Thyroid gland (tissue), 4 donors: Measurements from ENCODE around the gene NXT1. TPM values are rescaled to one million over a fixed set of nuclear protein-coding genes. Genes with fewer than 3 reads are reported as not detected.
A peak's percentile ranks its signal among the peaks of the same experiment; 100 is the strongest.

Source experiments
- DNase-seq, 2 donors: peaks; one replicate each; pipeline ENCODE4 v3.0.0-alpha.2; 2019
- H3K27ac ChIP-seq, 3 donors: fragments of 200-600 bp; sonication (generic); 1 replicate in 2 of 3; 2 replicates in 1 of 3; pipeline ENCODE4 v1.5.1; 2016 to 2019; ENCODE audit warnings: mild to moderate bottlenecking in 1 of 3, moderate library complexity in 1 of 3
- H3K27me3 ChIP-seq: fragments of 200-600 bp; sonication (generic); one replicate; pipeline ENCODE4 v1.5.1; 2019
- H3K36me3 ChIP-seq, 2 donors: fragments of 200-600 bp; sonication (generic); one replicate each; pipeline ENCODE4 v1.5.1; 2016 to 2019
- H3K4me1 ChIP-seq, 2 donors: fragments of 200-600 bp; sonication (generic); one replicate each; pipeline ENCODE4 v1.5.1; 2017 to 2019
- H3K4me3 ChIP-seq, 3 donors: fragments of 200-600 bp; sonication (generic); replicated peaks in 1 of 3; 1 replicate in 2 of 3; 2 replicates in 1 of 3; pipeline ENCODE4 v1.5.1; 2016; ENCODE audit warnings: mild to moderate bottlenecking in 1 of 3
- H3K9me3 ChIP-seq: fragments of 200-600 bp; sonication (generic); one replicate; pipeline ENCODE4 v1.5.1; 2017
- CTCF ChIP-seq, 6 experiments: fragments of 200-600 bp in 3 of 6; fragments of 450-650 bp in 3 of 6; sonication (generic) in 3 of 6; IDR thresholded peaks; one replicate each; pipeline ENCODE4 v1.5.1; 2016 to 2019; ENCODE audit warnings: antibody characterized with exemption in 6 of 6, mild to moderate bottlenecking in 2 of 6, inconsistent platforms in 1 of 6, moderate library complexity in 1 of 6
- POLR2A ChIP-seq, 2 donors: fragments of 450-650 bp; IDR thresholded peaks; one replicate each; pipeline ENCODE4 v1.6.1; 2017; ENCODE audit warnings: antibody characterized with exemption in 2 of 2, mild to moderate bottlenecking in 2 of 2, moderate library complexity in 1 of 2
- WGBS, 2 donors: methylation state at CpG; one replicate each; pipeline ENCODE4 v1.1.5; 2017; 5-methylcytosine and 5-hydroxymethylcytosine counted together
- intact Hi-C: fragments of 100-400 bp; cut with DNase I; formaldehyde crosslinking; loops from one replicate; pipeline ENCODE4 v1.15.1; 2023
- total RNA-seq, 4 donors: library from RNA; depleted of rRNA; stranded (reverse); fragments of >200 nt; gene quantifications; one replicate each; pipeline ENCODE4 v1.2.3, GENCODE V29; 2016

Gene NXT1
- total RNA-seq, 4 donors from 2014 or later, result 27.2 to 50.8 (median 37.2) TPM

GRCh38 chr20:23315099-23315498, 35.5 kb upstream of the NXT1 start:
- intact Hi-C loops, result no loop called here
- Histone ChIP-seq H3K27ac (peak overlapping the region in 1 of 3 donors; percentile 35), H3K36me3 (no peaks in the 10 kb centered on the region), H3K4me1 (no peaks in the 10 kb centered on the region), H3K4me3 (no peak overlapping the region), H3K27me3 (no peaks in the 10 kb centered on the region), H3K9me3 (no peaks in the 10 kb centered on the region)
- no peak for DNase-seq
- WGBS, 2 donors, result 63 to 69% methylated on average over 9 of the region's 9 CpGs
- TF ChIP-seq CTCF (IDR thresholded peaks at IDR 0.05) (no peak), POLR2A (IDR thresholded peaks at IDR 0.05) (no peak)

- Histone ChIP-seq H3K9me3 (no peaks in the 10 kb centered on the region), H3K36me3 (no peaks in the 10 kb centered on the region), H3K27me3 (no peaks in the 10 kb centered on the region), H3K27ac (no peak overlapping the region), H3K4me1 (no peaks in the 10 kb centered on the region), H3K4me3 (no peak overlapping the region)
- TF ChIP-seq CTCF (IDR thresholded peaks at IDR 0.05) (no peak), POLR2A (IDR thresholded peaks at IDR 0.05) (no peak)
- DNase-seq, result no peak
- intact Hi-C loops, result no loop called here
- WGBS, 2 donors, result 96 to 100% methylated on average over 3 of the region's 3 CpGs
These were observed 34.0 kb upstream of the NXT1 start for GRCh38 chr20:23316626-23317025.

GRCh38 chr20:23317081-23317480, 33.5 kb upstream of the NXT1 start:
- Histone ChIP-seq H3K9me3 (no peaks in the 10 kb centered on the region), H3K36me3 (no peaks in the 10 kb centered on the region), H3K27ac (no peak overlapping the region), H3K4me1 (no peaks in the 10 kb centered on the region), H3K27me3 (no peaks in the 10 kb centered on the region), H3K4me3 (no peak overlapping the region)
- no peak for DNase-seq
- WGBS, 2 donors, result 89 to 95% methylated on average over 5 of the region's 5 CpGs
- TF ChIP-seq CTCF (IDR thresholded peaks at IDR 0.05) (no peak), POLR2A (IDR thresholded peaks at IDR 0.05) (no peak)
- intact Hi-C loops, result no loop called here

GRCh38 chr20:23318347-23318746, 32.2 kb upstream of the NXT1 start:
- Histone ChIP-seq H3K27ac (no peak overlapping the region), H3K4me3 (no peak overlapping the region), H3K36me3 (no peaks in the 10 kb centered on the region), H3K27me3 (no peaks in the 10 kb centered on the region), H3K4me1 (no peaks in the 10 kb centered on the region), H3K9me3 (no peaks in the 10 kb centered on the region)
- 62 to 75% methylated on average over 5 of the region's 5 CpGs for WGBS, 2 donors
- DNase-seq, result no peak
- intact Hi-C loops, result no loop called here
- TF ChIP-seq POLR2A (IDR thresholded peaks at IDR 0.05), result no peak
- no peak for TF ChIP-seq CTCF (IDR thresholded peaks at IDR 0.05)

- DNase-seq, result no peak
- no peaks in the 10 kb centered on the region for H3K27me3 ChIP-seq
- intact Hi-C loops, result no loop called here
- H3K4me3 ChIP-seq, result no peak overlapping the region
- no peak overlapping the region for H3K27ac ChIP-seq
- TF ChIP-seq CTCF (IDR thresholded peaks at IDR 0.05) (peak in 1 of 6 experiments; percentile 7), POLR2A (IDR thresholded peaks at IDR 0.05) (no peak)
- H3K4me1 ChIP-seq, result no peaks in the 10 kb centered on the region
- WGBS, 2 donors, result 91 to 93% methylated on average over 8 of the region's 8 CpGs
- no peaks in the 10 kb centered on the region for H3K36me3 ChIP-seq
- H3K9me3 ChIP-seq, result no peaks in the 10 kb centered on the region
These were observed 30.3 kb upstream of the NXT1 start for GRCh38 chr20:23320317-23320716.
